ENCODE results near the gene SMIM43.
"Not testable (repeated sequence)": the region's sequence is repeated elsewhere in the genome, so short reads cannot be mapped to it uniquely, and the experiment has no call there.

The SMIM43 gene

GRCh38 chr4:121776610-121777401, 11.8 kb upstream of the SMIM43 start:
- Mint-ChIP-seq H3K36me3 (ENCODE audit: insufficient read depth) (peaks cover 3% of the 10 kb centered on the region), H3K27me3 (peaks cover 9% of the 10 kb centered on the region), H3K4me1 (peaks cover 21% of the 10 kb centered on the region), H3K4me3 (no peak overlapping the region), H3K27ac (ENCODE audit: low read depth) (peak overlapping the region; percentile 82), H3K9me3 (no peaks in the 10 kb centered on the region)
- DNase-seq (ENCODE audit: low spot score in 2 of 2) (no peak), ATAC-seq (replicated peaks; ENCODE audit: extremely low read depth, poor library complexity, severe bottlenecking) (peak; percentile 55)

GRCh38 chr4:121773883-121774282, 8.9 kb upstream of the SMIM43 start:
- peaks cover 21% of the 10 kb centered on the region for H3K4me1 Mint-ChIP-seq
- no peak overlapping the region for H3K4me3 Mint-ChIP-seq
- H3K36me3 Mint-ChIP-seq (ENCODE audit: insufficient read depth), result peaks cover 3% of the 10 kb centered on the region
- no peak overlapping the region for H3K27ac Mint-ChIP-seq (ENCODE audit: low read depth)
- DNase-seq (ENCODE audit: low spot score in 2 of 2) (no peak), ATAC-seq (replicated peaks; ENCODE audit: extremely low read depth, poor library complexity, severe bottlenecking) (no peak)
- H3K27me3 Mint-ChIP-seq, result no peaks in the 10 kb centered on the region
- no peaks in the 10 kb centered on the region for H3K9me3 Mint-ChIP-seq

- Mint-ChIP-seq H3K4me1 (peaks cover 7% of the 10 kb centered on the region), H3K27ac (ENCODE audit: low read depth) (no peak overlapping the region), H3K9me3 (no peaks in the 10 kb centered on the region), H3K4me3 (no peak overlapping the region), H3K27me3 (no peaks in the 10 kb centered on the region), H3K36me3 (ENCODE audit: insufficient read depth) (peaks cover 3% of the 10 kb centered on the region)
- DNase-seq (ENCODE audit: low spot score in 2 of 2) (no peak), ATAC-seq (replicated peaks; ENCODE audit: extremely low read depth, poor library complexity, severe bottlenecking) (no peak)
Observed at GRCh38 chr4:121771869-121772268, 6.9 kb upstream of the SMIM43 start.

GRCh38 chr4:121769341-121769740, 4.4 kb upstream of the SMIM43 start:
- H3K4me1 Mint-ChIP-seq, result peaks cover 11% of the 10 kb centered on the region
- peaks cover 16% of the 10 kb centered on the region for H3K27me3 Mint-ChIP-seq

GRCh38 chr4:121767166-121767565, 2.2 kb upstream of the SMIM43 start:
- DNase-seq (ENCODE audit: low spot score in 2 of 2) (no peak), ATAC-seq (replicated peaks; ENCODE audit: extremely low read depth, poor library complexity, severe bottlenecking) (no peak)
- Mint-ChIP-seq H3K9me3 (no peaks in the 10 kb centered on the region), H3K4me1 (peaks cover 15% of the 10 kb centered on the region), H3K27me3 (peaks cover 38% of the 10 kb centered on the region), H3K27ac (ENCODE audit: low read depth) (no peak overlapping the region), H3K36me3 (ENCODE audit: insufficient read depth) (no peaks in the 10 kb centered on the region), H3K4me3 (no peak overlapping the region)

More at GRCh38 chr4:121769341-121769740, 4.4 kb upstream of the SMIM43 start:
- no peak overlapping the region for H3K4me3 Mint-ChIP-seq
- H3K9me3 Mint-ChIP-seq, result no peaks in the 10 kb centered on the region
- no peak for ATAC-seq (replicated peaks; ENCODE audit: extremely low read depth, poor library complexity, severe bottlenecking)
- DNase-seq (ENCODE audit: low spot score in 2 of 2), result no peak
- H3K36me3 Mint-ChIP-seq (ENCODE audit: insufficient read depth), result no peaks in the 10 kb centered on the region
- no peak overlapping the region for H3K27ac Mint-ChIP-seq (ENCODE audit: low read depth)

- Mint-ChIP-seq H3K9me3 (no peaks in the 10 kb centered on the region), H3K27ac (ENCODE audit: low read depth) (no peak overlapping the region), H3K27me3 (peaks cover 46% of the 10 kb centered on the region), H3K4me3 (peak overlapping the region; percentile 69), H3K4me1 (peaks cover 15% of the 10 kb centered on the region), H3K36me3 (ENCODE audit: insufficient read depth) (no peaks in the 10 kb centered on the region)
- ATAC-seq (replicated peaks; ENCODE audit: extremely low read depth, poor library complexity, severe bottlenecking) (no peak), DNase-seq (ENCODE audit: low spot score in 2 of 2) (no peak)
Observed at GRCh38 chr4:121765971-121766538, 1.1 kb upstream of the SMIM43 start.

- H3K36me3 Mint-ChIP-seq (ENCODE audit: insufficient read depth), result no peaks in the 10 kb centered on the region
- peak overlapping the region; percentile 42 for H3K27ac Mint-ChIP-seq (ENCODE audit: low read depth)
- peak overlapping the region; percentile 69 for H3K4me3 Mint-ChIP-seq
- no peaks in the 10 kb centered on the region for H3K9me3 Mint-ChIP-seq
- ATAC-seq (replicated peaks; ENCODE audit: extremely low read depth, poor library complexity, severe bottlenecking) (no peak), DNase-seq (ENCODE audit: low spot score in 2 of 2) (no peak)
- H3K27me3 Mint-ChIP-seq, result peaks cover 49% of the 10 kb centered on the region
- H3K4me1 Mint-ChIP-seq, result peaks cover 15% of the 10 kb centered on the region
Observed at GRCh38 chr4:121765368-121765705, 373 bp upstream of the SMIM43 start.

GRCh38 chr4:121764303-121764701, 662 bp downstream of the SMIM43 start:
- peaks cover 15% of the 10 kb centered on the region for H3K4me1 Mint-ChIP-seq
- ATAC-seq (replicated peaks; ENCODE audit: extremely low read depth, poor library complexity, severe bottlenecking), result no peak
- DNase-seq (ENCODE audit: low spot score in 2 of 2), result no peak
- H3K4me3 Mint-ChIP-seq, result peak overlapping the region; percentile 69
- H3K36me3 Mint-ChIP-seq (ENCODE audit: insufficient read depth), result no peaks in the 10 kb centered on the region
- H3K27ac Mint-ChIP-seq (ENCODE audit: low read depth), result no peak overlapping the region
- H3K27me3 Mint-ChIP-seq, result peaks cover 57% of the 10 kb centered on the region
- no peaks in the 10 kb centered on the region for H3K9me3 Mint-ChIP-seq

- ATAC-seq (replicated peaks; ENCODE audit: extremely low read depth, poor library complexity, severe bottlenecking) (no peak), DNase-seq (ENCODE audit: low spot score in 2 of 2) (no peak)
- H3K27me3 Mint-ChIP-seq, result peaks cover 64% of the 10 kb centered on the region
- H3K4me1 Mint-ChIP-seq, result peaks cover 11% of the 10 kb centered on the region
- no peaks in the 10 kb centered on the region for H3K36me3 Mint-ChIP-seq (ENCODE audit: insufficient read depth)
- no peaks in the 10 kb centered on the region for H3K9me3 Mint-ChIP-seq
- H3K27ac Mint-ChIP-seq (ENCODE audit: low read depth), result no peak overlapping the region
- H3K4me3 Mint-ChIP-seq, result no peak overlapping the region
Observed at GRCh38 chr4:121760205-121760604, 4.8 kb downstream of the SMIM43 start.

GRCh38 chr4:121758925-121759568, 5.9 kb downstream of the SMIM43 start:
- Mint-ChIP-seq H3K36me3 (ENCODE audit: insufficient read depth) (no peaks in the 10 kb centered on the region), H3K4me1 (peaks cover under 1% of the 10 kb centered on the region), H3K4me3 (no peak overlapping the region), H3K27me3 (peaks cover 64% of the 10 kb centered on the region), H3K9me3 (no peaks in the 10 kb centered on the region), H3K27ac (ENCODE audit: low read depth) (no peak overlapping the region)
- no peak for DNase-seq (ENCODE audit: low spot score in 2 of 2)
- ATAC-seq (replicated peaks; ENCODE audit: extremely low read depth, poor library complexity, severe bottlenecking), result no peak

GRCh38 chr4:121752142-121752541, 12.8 kb downstream of the SMIM43 start:
- not testable (repeated sequence) for ATAC-seq (replicated peaks; ENCODE audit: extremely low read depth, poor library complexity, severe bottlenecking); H3K36me3 Mint-ChIP-seq (ENCODE audit: insufficient read depth); DNase-seq (ENCODE audit: low spot score in 2 of 2); H3K4me3 Mint-ChIP-seq; H3K27ac Mint-ChIP-seq (ENCODE audit: low read depth); H3K4me1 Mint-ChIP-seq; H3K9me3 Mint-ChIP-seq
- H3K27me3 Mint-ChIP-seq, result peaks cover 48% of the 10 kb centered on the region

- no peak overlapping the region for H3K4me3 Mint-ChIP-seq
Observed at GRCh38 chr4:121749225-121749624, 15.7 kb downstream of the SMIM43 start.

GRCh38 chr4:121742794-121743193, 22.2 kb downstream of the SMIM43 start:
- no peaks in the 10 kb centered on the region for H3K36me3 Mint-ChIP-seq (ENCODE audit: insufficient read depth)
- H3K9me3 Mint-ChIP-seq, result no peaks in the 10 kb centered on the region
- H3K4me1 Mint-ChIP-seq, result no peaks in the 10 kb centered on the region
- H3K4me3 Mint-ChIP-seq, result no peak overlapping the region
- no peak overlapping the region for H3K27ac Mint-ChIP-seq (ENCODE audit: low read depth)
- H3K27me3 Mint-ChIP-seq, result no peaks in the 10 kb centered on the region
- DNase-seq (ENCODE audit: low spot score in 2 of 2) (no peak), ATAC-seq (replicated peaks; ENCODE audit: extremely low read depth, poor library complexity, severe bottlenecking) (no peak)

More at GRCh38 chr4:121749225-121749624, 15.7 kb downstream of the SMIM43 start:
- Mint-ChIP-seq H3K9me3 (no peaks in the 10 kb centered on the region), H3K27ac (ENCODE audit: low read depth) (no peak overlapping the region), H3K36me3 (ENCODE audit: insufficient read depth) (no peaks in the 10 kb centered on the region), H3K4me1 (no peaks in the 10 kb centered on the region), H3K27me3 (peaks cover 24% of the 10 kb centered on the region)
- DNase-seq (ENCODE audit: low spot score in 2 of 2), result no peak
- ATAC-seq (replicated peaks; ENCODE audit: extremely low read depth, poor library complexity, severe bottlenecking), result no peak
